ENCODE data around the gene SFMBT1. TPM values are rescaled to one million over a fixed set of nuclear protein-coding genes. Genes with fewer than 3 reads are reported as not detected.

SFMBT1 gene
- total RNA-seq, 1 experiment from 2014 or later: 14.3 TPM

GRCh38 chr3:52879581-52879980 lies 166.3 kb downstream of the SFMBT1 start:
- no peaks in the 10 kb centered on the region for H3K4me1 ChIP-seq (replicated peaks; ENCODE audit: insufficient read depth)
- ChIA-PET POLR2A (ENCODE audit: unreplicated experiment) (no interaction called here), CTCF (interaction anchor here (0.6 kb wide), 1 partner anchor 170 kb away, joined by 3 read pairs; no protein-coding TSS in a partner anchor)
- H3K4me2 ChIP-seq: no peak overlapping the region
- no peak overlapping the region for H3K4me3 ChIP-seq
- no peak for DNase-seq
- no peaks in the 10 kb centered on the region for H3K36me3 ChIP-seq (ENCODE audit: low read depth)
- no peaks in the 10 kb centered on the region for H3K9me3 ChIP-seq (ENCODE audit: insufficient read depth, low read depth)
- H3K27ac ChIP-seq: no peak overlapping the region
- no peaks in the 10 kb centered on the region for H3F3A ChIP-seq (ENCODE audit: insufficient read depth, low read depth)
- H3K79me2 ChIP-seq (ENCODE audit: low read depth): no peaks in the 10 kb centered on the region
- no TSS peak for BruUV-seq (replicated peaks)
- TF ChIP-seq CTCF (conservative IDR thresholded peaks at IDR 0.05) (no peak), EZH2 (IDR thresholded peaks at IDR 0.05; ENCODE audit: low read depth) (no peak)
- H3K9me2 ChIP-seq (ENCODE audit: insufficient read depth): no peaks in the 10 kb centered on the region
- intact Hi-C loops (cut with micrococcal nuclease; ENCODE audit: unreplicated experiment): no loop called here
- H3K27me3 ChIP-seq (ENCODE audit: insufficient read depth, low read depth): no peaks in the 10 kb centered on the region
- H2AFZ ChIP-seq: no peak overlapping the region
- H4K20me1 ChIP-seq (ENCODE audit: insufficient read depth): no peaks in the 10 kb centered on the region

- CTCF ChIA-PET: no interaction called here
- H2AFZ ChIP-seq: no peak overlapping the region
- no peaks in the 10 kb centered on the region for H4K20me1 ChIP-seq (ENCODE audit: insufficient read depth)
- intact Hi-C loops (cut with micrococcal nuclease; ENCODE audit: unreplicated experiment): no loop called here
- POLR2A ChIA-PET (ENCODE audit: unreplicated experiment): no interaction called here
- no peaks in the 10 kb centered on the region for H3K27me3 ChIP-seq (ENCODE audit: insufficient read depth, low read depth)
- H3F3A ChIP-seq (ENCODE audit: insufficient read depth, low read depth): no peaks in the 10 kb centered on the region
- no peaks in the 10 kb centered on the region for H3K79me2 ChIP-seq (ENCODE audit: low read depth)
- no peaks in the 10 kb centered on the region for H3K9me2 ChIP-seq (ENCODE audit: insufficient read depth)
- no peak overlapping the region for H3K27ac ChIP-seq
- no TSS peak for BruUV-seq (replicated peaks)
- H3K9me3 ChIP-seq (ENCODE audit: insufficient read depth, low read depth): no peaks in the 10 kb centered on the region
- DNase-seq: no peak
- H3K4me3 ChIP-seq: no peak overlapping the region
- no peaks in the 10 kb centered on the region for H3K4me1 ChIP-seq (replicated peaks; ENCODE audit: insufficient read depth)
- no peak overlapping the region for H3K4me2 ChIP-seq
- H3K36me3 ChIP-seq (ENCODE audit: low read depth): no peaks in the 10 kb centered on the region
- no peak for TF ChIP-seq EZH2 (IDR thresholded peaks at IDR 0.05; ENCODE audit: low read depth)
- TF ChIP-seq CTCF (conservative IDR thresholded peaks at IDR 0.05): no peak
Observed at GRCh38 chr3:52879090-52879489, 166.8 kb downstream of the SFMBT1 start.

GRCh38 chr3:52877085-52877484 lies 168.8 kb downstream of the SFMBT1 start:
- Histone ChIP-seq H3K79me2 (ENCODE audit: low read depth) (no peaks in the 10 kb centered on the region), H3K9me2 (ENCODE audit: insufficient read depth) (no peaks in the 10 kb centered on the region), H3F3A (ENCODE audit: insufficient read depth, low read depth) (no peaks in the 10 kb centered on the region), H4K20me1 (ENCODE audit: insufficient read depth) (no peaks in the 10 kb centered on the region), H3K4me2 (no peak overlapping the region), H2AFZ (no peak overlapping the region), H3K27me3 (ENCODE audit: insufficient read depth, low read depth) (no peaks in the 10 kb centered on the region), H3K36me3 (ENCODE audit: low read depth) (no peaks in the 10 kb centered on the region), H3K4me1 (replicated peaks; ENCODE audit: insufficient read depth) (no peaks in the 10 kb centered on the region), H3K27ac (no peak overlapping the region), H3K4me3 (no peak overlapping the region), H3K9me3 (ENCODE audit: insufficient read depth, low read depth) (no peaks in the 10 kb centered on the region)
- TF ChIP-seq CTCF (conservative IDR thresholded peaks at IDR 0.05): no peak
- ChIA-PET POLR2A (ENCODE audit: unreplicated experiment) (no interaction called here), CTCF (no interaction called here)
- DNase-seq: no peak
- BruUV-seq (replicated peaks): no TSS peak
- intact Hi-C loops (cut with micrococcal nuclease; ENCODE audit: unreplicated experiment): no loop called here

Data from PC-9 (cell line).